ENCODE measurements around the gene UBAC2.
"Not testable (repeated sequence)": the region's sequence is repeated elsewhere in the genome, so short reads cannot be mapped to it uniquely, and the experiment has no call there.

The UBAC2 gene

DNA sequence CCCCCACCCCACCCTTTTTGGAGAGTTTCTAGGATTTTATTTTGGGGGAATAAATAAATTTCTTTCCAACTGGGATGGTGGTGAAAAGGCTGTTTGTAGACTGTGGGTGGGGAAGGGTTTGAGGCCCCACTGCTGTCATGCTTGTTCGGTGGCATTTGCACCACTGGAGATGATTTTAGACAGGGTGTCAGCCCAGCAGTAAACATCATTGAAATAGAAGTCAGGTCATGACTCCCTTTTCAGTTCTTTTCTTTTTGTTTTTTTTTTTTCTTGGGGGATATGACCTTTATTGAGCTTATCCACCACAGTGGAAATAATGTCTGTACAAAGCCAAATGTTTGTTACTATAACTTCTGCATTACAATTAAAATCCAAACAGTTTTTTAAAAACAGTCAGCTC is 14.1 kb downstream of the UBAC2 start:
- no peak for DNase-seq (ENCODE audit: low spot score)

DNA sequence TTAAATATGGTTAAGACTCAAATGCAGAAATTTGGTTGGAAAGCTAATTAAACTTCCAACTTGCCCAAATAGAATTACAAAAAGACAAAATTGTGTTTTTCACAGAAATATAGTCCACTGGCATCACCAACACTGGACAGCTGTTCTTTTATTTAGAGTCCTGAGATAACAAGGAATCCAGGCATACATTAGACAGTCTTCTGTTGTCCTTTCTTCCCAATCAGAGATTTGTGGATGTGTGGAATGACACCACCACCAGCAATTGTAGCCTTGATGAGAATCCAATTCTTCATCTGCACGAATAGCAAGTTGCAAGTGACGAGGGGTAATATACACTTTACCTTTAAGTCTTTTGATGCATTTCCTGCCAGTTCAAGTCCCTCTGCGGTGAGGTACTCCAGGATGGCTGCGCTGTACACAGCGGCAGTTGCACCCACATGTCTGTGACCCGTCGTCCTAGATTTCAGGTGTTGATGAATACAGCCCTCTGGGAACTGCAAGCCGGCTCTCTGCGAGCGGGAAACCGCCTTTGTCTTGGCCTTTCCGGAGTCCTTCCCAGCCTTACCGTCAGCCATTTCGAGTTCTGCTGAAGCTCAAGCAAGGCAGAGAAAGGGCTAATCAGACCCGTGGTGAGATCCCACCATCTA is 14.7 kb downstream of the UBAC2 start:
- DNase-seq (ENCODE audit: low spot score): no peak

DNA sequence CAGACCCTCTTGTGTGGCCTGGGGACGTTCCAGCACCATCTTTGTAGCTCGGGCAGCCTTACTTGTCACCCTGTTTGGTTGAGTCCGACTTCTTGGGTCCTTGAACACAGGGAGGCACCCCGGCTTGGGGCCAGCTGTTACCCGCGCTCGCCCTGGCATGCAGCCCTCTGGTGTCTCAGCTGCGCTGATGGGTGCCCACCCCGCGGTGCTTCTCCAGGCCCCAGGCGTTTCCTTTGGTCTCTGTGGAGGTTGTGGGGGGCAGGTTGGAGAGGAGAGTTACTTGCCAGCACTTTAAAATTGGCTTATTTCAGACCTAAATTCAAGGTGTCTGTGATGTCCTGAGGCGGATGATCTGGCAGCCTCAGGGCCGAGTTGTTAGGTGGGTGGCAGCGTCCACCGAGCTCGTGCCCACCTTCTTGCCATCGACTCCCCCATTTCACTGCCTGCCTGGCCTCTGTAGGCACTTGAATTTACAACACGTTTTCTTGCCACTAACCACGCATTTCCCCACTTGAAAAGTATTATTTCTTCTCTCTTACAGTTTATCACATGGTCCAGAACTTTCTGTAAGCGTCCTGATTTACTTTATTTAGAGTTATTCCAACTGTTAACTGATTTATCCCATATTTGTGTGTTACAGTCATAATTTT is 16.9 kb downstream of the UBAC2 start:
- DNase-seq (ENCODE audit: low spot score): no peak

DNA sequence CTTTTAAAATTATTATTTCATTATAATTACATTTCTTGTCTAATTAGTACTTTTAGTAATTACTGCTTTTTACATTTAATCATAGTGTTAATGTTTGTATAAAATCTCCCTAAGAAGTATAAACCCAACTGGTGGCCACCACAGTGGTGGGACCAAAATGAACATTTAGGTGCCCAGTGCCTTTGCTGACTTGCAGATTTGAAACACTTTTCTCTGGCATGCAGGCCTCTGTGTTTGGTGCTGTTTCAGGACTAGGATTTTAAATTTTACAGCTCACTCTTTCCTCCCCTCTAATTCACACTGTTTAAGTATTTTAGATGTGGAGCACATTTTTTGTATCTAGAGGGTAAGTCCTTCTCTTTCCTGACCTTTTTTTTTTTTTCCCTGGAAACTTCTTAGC is 17.5 kb downstream of the UBAC2 start:
- no peak for DNase-seq (ENCODE audit: low spot score)

DNA sequence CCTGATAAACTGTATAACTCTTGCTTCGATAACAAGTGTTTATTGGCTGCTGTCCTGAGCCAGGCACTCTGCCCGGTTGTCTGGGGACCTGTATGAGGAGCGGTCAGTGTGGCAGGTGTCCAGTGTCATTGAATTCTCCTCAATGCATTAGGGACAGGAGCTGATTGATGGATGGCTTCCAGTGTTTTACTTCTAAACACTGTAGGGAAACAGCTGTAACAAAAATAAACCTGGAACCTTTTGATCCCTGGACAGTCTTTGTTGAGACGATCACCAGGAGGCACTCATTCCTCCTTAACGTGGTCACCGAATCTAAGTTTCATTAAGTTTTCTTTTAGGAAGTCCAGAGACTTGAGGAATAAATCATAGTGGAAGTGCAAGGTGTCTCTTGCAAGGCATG is 17.9 kb downstream of the UBAC2 start:
- DNase-seq (ENCODE audit: low spot score): peak; percentile 54

DNA sequence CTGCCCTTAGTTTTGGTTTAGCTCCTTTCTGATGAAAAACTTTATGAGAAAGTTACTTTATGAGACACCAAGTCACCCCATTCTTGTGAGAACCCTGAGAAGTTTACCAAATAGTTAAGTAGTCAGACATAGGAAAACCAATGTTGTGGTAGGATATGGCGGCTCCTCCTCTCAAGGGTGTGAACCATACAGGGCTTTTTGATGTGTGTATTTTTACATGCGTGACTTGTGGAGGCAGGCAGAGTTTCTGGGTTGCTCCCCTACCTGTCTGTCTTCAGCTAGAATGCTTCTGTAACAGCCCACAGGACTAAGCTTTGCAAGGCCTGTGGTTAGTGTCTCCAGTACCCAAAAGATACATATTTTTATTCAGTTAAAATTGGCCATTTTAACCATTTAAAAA is 18.3 kb downstream of the UBAC2 start:
- no peak for DNase-seq (ENCODE audit: low spot score)

DNA sequence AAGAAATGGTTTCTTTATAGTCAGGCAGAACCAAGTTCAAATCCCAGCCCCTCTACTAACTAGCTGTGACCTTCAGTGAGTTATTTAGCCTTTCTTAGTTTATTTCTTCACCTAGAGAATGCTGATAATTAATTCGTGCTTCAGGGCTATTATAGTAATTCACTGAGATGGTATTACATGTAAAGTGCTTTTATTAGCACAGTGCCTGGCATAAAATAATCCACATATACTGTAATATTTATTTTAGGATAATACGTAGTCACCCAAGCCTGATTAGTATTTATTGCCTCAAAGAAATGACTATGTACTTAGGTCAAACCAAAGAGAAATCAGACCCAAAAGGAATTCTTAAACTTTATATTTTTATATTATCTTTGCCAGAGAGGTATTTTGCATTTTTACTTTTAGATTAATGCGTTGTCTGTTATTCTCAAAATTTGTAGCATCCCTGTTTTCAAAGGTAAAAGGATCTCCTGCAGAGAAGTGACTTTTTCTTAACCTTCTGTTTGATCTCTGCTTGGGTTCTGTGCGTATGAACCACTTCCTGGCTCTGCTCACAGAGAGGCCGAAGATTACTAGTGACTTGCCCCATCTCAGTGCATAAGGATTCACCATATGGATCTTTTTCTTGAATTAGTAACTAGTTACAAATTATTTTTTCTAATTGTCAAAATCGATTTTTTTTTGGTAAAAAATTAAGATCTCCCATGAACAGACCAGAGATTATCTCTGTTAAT is 19.7 kb downstream of the UBAC2 start:
- DNase-seq (ENCODE audit: low spot score): no peak

DNA sequence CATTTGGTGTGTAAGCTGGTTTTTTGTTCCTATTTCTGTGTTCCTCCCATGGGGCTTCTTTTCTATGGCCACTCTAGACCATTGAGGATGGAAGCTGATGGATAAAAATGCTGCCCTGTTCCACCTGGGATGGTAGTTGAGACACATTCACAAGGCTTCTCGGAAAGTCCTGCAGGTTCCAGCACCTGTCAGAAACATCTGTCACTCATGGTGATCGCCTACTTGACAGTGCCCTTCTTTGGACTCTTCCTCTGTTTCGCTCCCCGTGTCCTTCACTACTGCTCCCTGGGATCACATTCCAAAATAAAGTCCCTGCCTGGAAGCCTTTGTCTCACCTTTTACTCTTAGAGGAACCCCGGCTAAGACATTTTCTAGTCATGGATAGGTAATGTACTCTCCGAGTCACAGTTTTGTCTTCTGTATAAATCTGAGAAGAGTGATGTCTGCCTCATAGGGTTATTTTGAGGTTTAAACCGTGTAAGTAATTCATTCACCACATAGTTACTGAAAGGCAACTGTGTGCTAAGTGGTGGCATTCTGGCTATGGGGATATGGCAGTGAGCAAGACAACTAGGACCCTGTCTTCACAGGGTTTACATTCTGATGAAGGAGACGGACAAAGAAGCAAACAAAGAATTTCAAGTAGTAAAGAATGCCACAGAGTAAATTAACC is 21.0 kb downstream of the UBAC2 start:
- DNase-seq (ENCODE audit: low spot score): no peak

DNA sequence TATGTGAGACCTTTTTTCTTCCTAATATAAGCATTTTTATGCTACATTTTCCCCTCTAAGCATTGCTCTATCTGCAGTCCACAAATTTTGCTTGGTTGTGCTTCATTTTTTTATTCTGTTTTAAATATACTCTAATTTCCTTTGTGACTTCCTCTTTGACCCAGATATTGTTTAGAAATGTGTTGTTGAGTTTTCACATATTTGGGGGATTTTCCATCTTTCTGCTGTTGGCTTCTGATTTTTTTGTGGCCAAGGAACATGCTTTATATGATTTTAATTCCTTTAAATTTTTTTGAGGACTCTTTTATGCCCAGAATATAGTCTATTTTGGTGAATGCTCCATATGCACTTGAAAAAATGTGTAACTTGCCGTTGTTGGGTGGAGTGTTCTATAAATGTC is 22.9 kb downstream of the UBAC2 start:
- no peak for DNase-seq (ENCODE audit: low spot score)

DNA sequence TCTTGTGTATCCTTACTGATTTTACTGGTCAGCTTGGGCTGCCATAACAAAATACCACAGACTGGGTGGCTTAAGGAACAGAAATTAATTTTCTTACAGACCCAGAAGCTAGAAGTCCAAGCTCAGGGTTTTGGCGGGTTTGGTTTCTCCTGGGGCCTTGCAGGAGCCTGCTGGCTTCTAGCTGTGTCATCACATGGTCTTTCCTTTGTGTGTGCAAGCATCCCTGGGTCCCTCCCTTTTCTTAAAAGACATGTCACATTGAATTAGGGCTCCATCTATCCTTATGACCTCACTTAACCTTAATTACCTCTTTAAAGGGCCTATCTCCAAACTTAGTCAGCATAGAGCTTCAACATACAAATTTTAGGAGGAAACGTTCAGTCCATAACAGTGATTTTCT is 23.4 kb downstream of the UBAC2 start:
- DNase-seq (ENCODE audit: low spot score): no peak

DNA sequence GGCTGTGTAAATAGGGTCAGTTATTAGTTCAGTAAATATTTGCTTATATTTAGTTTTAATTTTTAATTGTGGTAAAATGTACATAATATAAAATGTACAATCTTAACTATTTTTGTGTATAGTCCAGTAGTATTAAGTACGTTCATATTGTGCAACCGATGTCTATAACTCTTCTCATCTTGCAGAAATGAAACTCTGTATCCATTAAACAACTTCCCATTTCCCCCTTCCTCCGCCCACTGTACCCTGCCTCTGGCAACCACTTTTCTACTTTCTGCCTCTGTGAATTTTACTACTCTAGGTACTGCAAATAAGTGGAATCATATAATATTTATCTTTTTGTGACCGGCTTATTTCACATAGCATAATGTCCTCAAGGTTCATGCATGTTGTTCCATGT is 24.4 kb downstream of the UBAC2 start:
- DNase-seq (ENCODE audit: low spot score): no peak

DNA sequence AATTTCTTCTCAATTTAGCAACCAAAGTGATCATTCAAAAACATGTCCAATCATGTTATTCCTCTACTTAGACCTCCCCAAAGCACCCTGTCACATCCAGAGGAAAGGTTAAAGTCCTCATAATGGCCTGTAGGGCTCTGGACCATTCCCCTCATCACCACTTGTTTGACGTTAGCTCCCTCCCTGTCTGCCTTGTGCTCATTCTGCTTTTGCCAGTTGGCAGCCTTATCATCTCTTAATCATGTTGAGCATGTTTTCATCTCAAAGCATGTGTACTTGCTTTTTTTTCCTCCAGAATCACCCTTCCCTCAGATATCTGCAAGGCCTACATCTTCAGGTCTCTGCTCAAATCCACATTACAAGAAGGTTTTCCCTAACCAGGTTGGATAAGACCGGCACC is 25.9 kb downstream of the UBAC2 start:
- no peak for DNase-seq (ENCODE audit: low spot score)

DNA sequence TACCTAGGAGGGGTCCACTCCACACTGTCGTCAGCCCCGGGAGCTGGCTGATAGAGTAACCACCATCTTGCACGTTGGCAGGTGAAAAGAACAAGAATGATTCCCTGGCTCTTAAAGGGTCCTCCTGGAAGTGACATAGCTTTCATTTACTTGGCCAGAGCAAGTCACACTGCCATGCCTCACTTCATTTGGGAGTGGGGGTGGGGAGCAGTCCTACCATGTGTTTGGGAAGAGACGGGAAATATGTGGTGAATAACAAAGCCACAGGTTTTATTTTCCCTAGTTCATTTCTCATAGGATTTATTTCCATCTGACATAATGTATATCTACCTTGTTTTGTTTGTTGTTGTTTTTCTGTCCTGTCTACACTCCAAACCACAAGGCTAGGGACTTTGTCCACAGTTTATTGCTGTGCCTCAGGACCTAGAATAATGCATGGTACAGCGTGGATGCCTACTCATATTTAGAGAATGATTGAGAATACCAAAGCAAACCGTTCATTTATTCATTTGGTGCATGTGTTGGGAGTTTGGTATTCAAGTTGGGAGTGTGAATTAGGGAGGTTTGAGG is 26.8 kb downstream of the UBAC2 start:
- no peak for DNase-seq (ENCODE audit: low spot score)

DNA sequence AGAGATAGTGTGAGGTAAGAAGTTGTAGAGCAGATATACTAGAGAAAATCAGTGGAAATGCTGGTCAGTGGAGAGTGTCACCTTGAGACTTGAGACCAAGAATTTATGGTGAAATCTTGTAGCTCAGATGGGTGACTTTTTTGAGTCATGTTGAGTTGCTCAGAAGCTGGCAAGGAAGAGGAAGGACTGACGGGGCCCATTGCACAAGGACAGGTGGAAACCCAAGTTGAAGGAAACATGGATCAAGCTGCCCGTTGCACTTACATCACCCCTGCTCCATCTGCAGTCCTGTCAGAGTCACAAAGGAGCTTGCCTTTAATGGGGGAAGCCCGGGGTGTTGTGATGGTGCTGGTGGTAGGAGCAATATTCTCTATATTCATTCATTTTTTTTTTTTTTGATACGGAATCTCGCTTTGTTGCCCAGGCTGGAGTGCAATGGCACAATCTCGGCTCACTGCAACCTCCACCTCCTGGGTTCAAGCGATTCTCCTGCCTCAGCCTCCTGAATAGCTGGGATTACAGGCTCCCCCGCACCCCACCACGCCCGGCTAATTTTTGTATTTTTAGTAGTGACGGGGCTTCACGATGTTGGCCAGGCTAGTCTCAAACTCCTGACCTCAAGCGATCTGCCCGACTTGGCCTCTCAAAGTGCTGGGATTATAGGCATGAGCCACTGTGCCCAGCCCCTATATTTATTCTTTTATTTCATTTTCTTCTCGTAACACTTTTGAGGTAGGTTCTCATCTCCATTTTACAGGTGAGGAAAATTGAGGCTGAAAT is 27.4 kb downstream of the UBAC2 start:
- DNase-seq (ENCODE audit: low spot score): no peak

DNA sequence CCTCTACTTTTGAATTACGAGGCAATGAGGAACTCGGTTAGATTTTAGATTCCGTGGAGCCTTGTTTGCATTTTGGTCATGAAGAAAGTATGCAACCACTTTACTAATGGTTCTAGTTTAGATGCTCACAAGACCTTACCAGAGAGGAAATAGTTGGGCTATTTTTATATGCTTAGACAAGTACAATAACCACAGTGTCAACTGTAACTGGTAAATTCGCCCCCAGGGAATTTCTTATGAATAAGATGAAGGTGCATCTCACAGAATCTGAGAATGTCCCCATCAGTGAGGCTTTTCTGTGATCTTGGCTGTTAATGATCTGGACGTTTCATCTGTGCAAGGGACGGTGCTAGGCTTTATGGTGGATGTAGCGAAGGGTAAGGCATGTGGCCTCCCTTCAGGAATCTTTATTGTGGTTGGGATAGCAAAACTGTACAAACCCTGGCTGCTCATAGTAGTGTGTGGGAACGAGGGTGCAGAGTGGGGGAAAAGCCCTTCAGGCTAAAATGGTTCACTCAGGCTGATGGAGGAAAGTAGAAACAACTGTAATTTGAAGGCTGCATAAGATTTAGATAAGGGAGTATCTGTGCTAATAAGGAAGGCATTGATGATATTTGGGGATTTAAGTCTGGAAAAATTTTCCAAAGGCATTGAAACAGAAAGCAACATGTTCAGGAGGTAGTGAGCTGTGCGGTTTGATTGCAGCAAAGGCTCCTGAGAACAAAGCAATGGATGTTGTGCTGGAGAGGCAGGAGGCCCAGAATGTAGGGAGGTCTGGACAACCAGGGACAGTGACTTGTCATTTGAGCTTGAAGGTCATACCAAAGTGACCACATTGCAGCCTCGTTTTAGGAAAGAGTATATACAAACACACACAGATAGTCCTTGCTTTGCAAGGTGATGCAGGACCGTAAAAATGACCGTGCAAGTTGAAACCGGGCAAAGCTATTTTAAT is 28.4 kb downstream of the UBAC2 start:
- DNase-seq (ENCODE audit: low spot score): no peak

DNA sequence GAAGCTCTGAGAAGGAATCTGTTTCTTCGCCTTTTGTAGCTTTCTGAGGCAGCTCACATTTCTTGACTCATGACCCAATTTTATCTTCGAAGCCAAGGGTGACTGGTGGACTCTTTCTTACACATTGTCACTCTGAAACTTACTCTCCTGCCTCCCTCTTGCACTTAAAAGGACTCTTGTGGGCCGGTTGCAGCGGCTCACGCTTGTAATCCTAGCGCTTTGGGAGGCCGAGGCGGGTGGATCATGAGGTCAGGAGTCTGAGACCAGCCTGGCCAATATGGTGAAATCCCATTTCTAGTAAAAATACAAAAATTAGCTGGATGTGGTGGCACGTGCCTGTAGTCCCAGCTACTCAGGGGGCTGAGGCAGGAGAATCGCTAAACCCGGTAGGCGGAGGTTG is 29.9 kb downstream of the UBAC2 start:
- DNase-seq (ENCODE audit: low spot score): not testable (repeated sequence)

DNA sequence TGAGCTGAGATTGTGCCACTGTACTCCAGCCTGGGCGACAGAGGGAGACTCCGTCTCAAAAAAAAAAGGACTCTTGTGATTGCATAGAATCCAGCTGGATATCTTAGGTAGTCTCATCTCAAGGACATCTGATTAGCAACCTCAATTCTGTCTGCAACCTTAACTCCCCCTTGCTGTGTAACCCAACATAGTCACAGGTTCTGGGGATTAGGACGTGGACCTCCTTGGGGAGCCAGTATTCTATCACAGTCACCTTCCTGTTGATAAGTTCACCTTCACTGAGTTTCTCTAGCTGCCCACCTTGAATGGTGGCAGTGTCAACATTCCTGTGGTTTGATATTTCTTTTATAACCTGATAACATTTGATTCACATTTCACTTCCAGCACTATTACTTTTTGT is 30.3 kb downstream of the UBAC2 start:
- no peak for DNase-seq (ENCODE audit: low spot score)

DNA sequence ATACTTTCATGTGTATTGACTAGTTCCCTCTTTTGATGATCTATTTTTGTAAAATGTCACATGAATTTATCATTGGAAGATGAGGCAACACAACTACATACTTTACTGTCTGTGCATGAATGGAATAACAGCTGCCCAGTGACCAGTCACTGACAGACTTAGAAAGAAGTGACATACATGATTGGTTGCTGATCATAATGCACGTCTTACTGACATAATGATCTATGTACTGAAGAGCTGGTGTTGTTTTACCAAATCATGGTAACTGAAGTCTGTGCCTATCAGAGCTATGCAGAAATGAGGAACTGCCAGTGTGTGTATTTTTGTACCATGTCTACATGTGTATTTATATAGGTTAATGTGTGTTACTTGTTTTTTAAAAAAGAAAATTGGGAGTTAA is 31.1 kb downstream of the UBAC2 start:
- no peak for DNase-seq (ENCODE audit: low spot score)

DNA sequence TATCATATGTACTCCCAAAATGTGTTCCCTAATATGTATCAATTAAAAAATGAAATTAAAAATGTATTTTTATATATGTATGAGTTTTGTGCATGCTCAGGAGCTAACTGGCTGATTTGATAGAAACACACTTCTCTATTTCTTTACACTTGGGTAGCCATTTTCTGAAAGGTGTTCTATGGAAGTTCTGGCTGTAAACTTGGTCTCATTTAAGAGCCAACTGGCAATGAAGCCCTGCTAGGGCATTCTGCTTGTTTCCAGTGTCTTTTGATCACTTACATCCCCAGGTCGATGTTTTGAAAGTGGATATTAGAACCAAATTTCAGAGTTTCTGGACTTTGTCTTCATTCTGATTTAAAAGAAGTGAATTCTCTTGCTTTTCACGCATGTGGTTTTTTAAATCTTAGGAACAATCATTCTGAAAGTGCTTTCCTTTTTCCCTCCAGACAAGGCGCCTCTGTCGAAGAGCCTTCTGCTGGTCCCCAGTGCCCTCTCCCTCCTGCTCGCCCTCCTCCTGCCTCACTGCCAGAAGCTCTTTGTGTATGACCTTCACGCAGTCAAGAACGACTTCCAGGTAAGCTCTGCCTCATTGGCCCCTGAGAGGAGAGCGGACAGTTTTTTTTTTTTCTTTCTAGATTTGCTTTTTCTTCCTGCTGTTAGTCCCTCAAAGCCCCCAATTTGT is 37.5 kb downstream of the UBAC2 start:
- peak; percentile 29 for DNase-seq (ENCODE audit: low spot score)

DNA sequence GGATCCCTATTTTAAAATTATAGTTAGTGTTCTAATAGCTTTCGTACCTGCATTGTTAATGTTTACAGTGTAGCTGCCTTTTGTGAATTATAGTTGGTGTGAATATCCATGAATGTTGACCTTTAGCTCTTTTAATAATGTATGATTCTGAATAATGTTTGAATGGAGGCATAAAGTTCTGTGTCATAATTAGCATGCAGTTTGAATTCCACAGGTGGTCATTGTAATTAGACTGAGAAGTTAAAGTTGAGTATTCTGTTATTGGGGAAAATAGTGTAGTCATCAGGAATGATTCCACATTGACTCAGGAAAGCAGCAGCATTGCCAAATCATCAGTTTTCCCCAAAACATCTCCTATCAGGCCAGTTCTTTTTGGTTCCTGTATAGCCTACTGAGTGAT is 45.4 kb downstream of the UBAC2 start:
- no peak for DNase-seq (ENCODE audit: low spot score)
